ENCODE measurements around the gene ERV3-1. TPM values are rescaled to one million over a fixed set of nuclear protein-coding genes. Genes with fewer than 3 reads are reported as not detected.

ERV3-1 gene
- 5.0 and 6.9 TPM in 2 replicates for total RNA-seq

GRCh38 chr7:65006094-65006992 lies at the start of gene ERV3-1:
Gene ERV3-1, minus strand, starts transcription at chr7:65006687. Its CDS starts 13,661 bp downstream, at chr7:64993026.

GRCh38 chr7:64990936-64991335 lies 15.6 kb downstream of the ERV3-1 start, which contains the start of gene ZNF117:
Gene ZNF117, minus strand, starts transcription at chr7:64991036.

Other genes starting within 250 kb of the ERV3-1 start
- 3.0 and 3.4 TPM in 2 replicates for gene ZNF138, start 212.3 kb downstream of the ERV3-1 start, total RNA-seq
- 1.7 and 2.5 TPM in 2 replicates for gene ZNF273, start 103.4 kb downstream of the ERV3-1 start, total RNA-seq
- 3.4 and 3.6 TPM in 2 replicates for gene ZNF117, start 15.7 kb downstream of the ERV3-1 start, total RNA-seq

Data from smooth muscle cell of bladder (primary cell).